Hepatocyte (in vitro differentiated cells): ENCODE measurements around the gene MYH11. TPM values are rescaled to one million over a fixed set of nuclear protein-coding genes. Genes with fewer than 3 reads are reported as not detected.

Experiments used
- DNase-seq: peaks from one replicate; pipeline ENCODE4 v3.0.0-alpha.2; 2016; ENCODE audit warnings: low spot score
- H2AFZ ChIP-seq: fragments of 200-600 bp; sonication (generic); 2 replicates; pipeline ENCODE4 v1.6.0; 2016; ENCODE audit warnings: antibody characterized with exemption, mild to moderate bottlenecking
- H3K27ac ChIP-seq: fragments of 200-600 bp; sonication (generic); 2 replicates; pipeline ENCODE4 v1.5.1; 2016; ENCODE audit warnings: mild to moderate bottlenecking
- H3K27me3 ChIP-seq: fragments of 200-600 bp; sonication (generic); 2 replicates; pipeline ENCODE4 v1.6.1; 2016
- H3K36me3 ChIP-seq: fragments of 200-600 bp; sonication (generic); replicated peaks from 2 replicates; pipeline ENCODE4 v1.5.1; 2016; ENCODE audit warnings: low read depth; ENCODE audit not compliant: insufficient read depth
- H3K4me1 ChIP-seq: fragments of 200-600 bp; sonication (generic); 2 replicates; pipeline ENCODE4 v1.5.1; 2016; ENCODE audit warnings: mild to moderate bottlenecking, moderate library complexity; ENCODE audit not compliant: insufficient read depth
- H3K4me2 ChIP-seq: fragments of 200-600 bp; sonication (generic); 2 replicates; pipeline ENCODE4 v1.6.0; 2016
- H3K4me3 ChIP-seq: fragments of 200-600 bp; sonication (generic); 2 replicates; pipeline ENCODE4 v1.5.1; 2016; ENCODE audit warnings: mild to moderate bottlenecking
- H3K79me2 ChIP-seq: fragments of 200-600 bp; sonication (generic); 2 replicates; pipeline ENCODE4 v1.6.0; 2017; ENCODE audit warnings: mild to moderate bottlenecking
- H3K9me2 ChIP-seq: fragments of 200-600 bp; sonication (generic); replicated peaks from 2 replicates; pipeline ENCODE4 v1.6.0; 2017; ENCODE audit warnings: mild to moderate bottlenecking; ENCODE audit not compliant: insufficient read depth
- H3K9me3 ChIP-seq: fragments of 200-600 bp; sonication (generic); 2 replicates; pipeline ENCODE4 v1.5.1; 2016; ENCODE audit warnings: low read depth, mild to moderate bottlenecking
- H4K20me1 ChIP-seq: fragments of 200-600 bp; sonication (generic); 2 replicates; pipeline ENCODE4 v1.6.0; 2016; ENCODE audit warnings: mild to moderate bottlenecking; ENCODE audit not compliant: insufficient read depth, poor library complexity, severe bottlenecking
- CTCF ChIP-seq: fragments of 200-600 bp; sonication (generic); IDR thresholded peaks from 2 replicates; pipeline ENCODE4 v1.5.1; 2016; ENCODE audit warnings: antibody characterized with exemption, mild to moderate bottlenecking; ENCODE audit not compliant: poor library complexity
- EZH2 ChIP-seq: fragments of 200-600 bp; sonication (generic); IDR thresholded peaks from 2 replicates; pipeline ENCODE4 v1.6.1; 2016; ENCODE audit warnings: antibody characterized with exemption, mild to moderate bottlenecking, borderline replicate concordance
- EZH2phosphoT487 ChIP-seq: fragments of 200-600 bp; sonication (generic); IDR thresholded peaks from one replicate; pipeline ENCODE4 v1.6.1; 2018; ENCODE audit warnings: antibody characterized with exemption, mild to moderate bottlenecking, low read depth, moderate library complexity; ENCODE audit not compliant: unreplicated experiment, severe bottlenecking
- WGBS: methylation state at CpG from one replicate; pipeline ENCODE4 v1.1.6; 2016; ENCODE audit warnings: low lambda C conversion rate; ENCODE audit errors: missing lambda C conversion rate; 5-methylcytosine and 5-hydroxymethylcytosine counted together
- polyA plus RNA-seq: library from polyadenylated mRNA; unstranded; fragments of >200 nt; fragmentation: Nextera tagmentation; extraction: Ambion mirVana; gene quantifications from 2 replicates; pipeline ENCODE4 v1.2.1, GENCODE V29; 2016
- total RNA-seq: library from RNA; depleted of rRNA; stranded (reverse); fragments of >200 nt; gene quantifications from 2 replicates; pipeline ENCODE4 v1.2.3, GENCODE V29; 2014

Gene MYH11
- total and polyA plus RNA-seq, 2 experiments from 2014 or later, result 0.59 to 5.9 TPM

- WGBS, result 93% methylated on average over 3 of the region's 3 CpGs
- H2AFZ ChIP-seq, result no peak overlapping the region
- no peaks in the 10 kb centered on the region for H4K20me1 ChIP-seq
- H3K27me3 ChIP-seq, result peaks cover under 1% of the 10 kb centered on the region
- H3K27ac ChIP-seq, result no peak overlapping the region
- no peak overlapping the region for H3K4me3 ChIP-seq
- DNase-seq, result no peak
- no peak overlapping the region for H3K4me2 ChIP-seq
- TF ChIP-seq EZH2, result no peak
- no peak for TF ChIP-seq EZH2phosphoT487
- TF ChIP-seq CTCF, result no peak
- no peaks in the 10 kb centered on the region for H3K9me3 ChIP-seq
- no peaks in the 10 kb centered on the region for H3K9me2 ChIP-seq
- H3K4me1 ChIP-seq, result no peaks in the 10 kb centered on the region
- no peaks in the 10 kb centered on the region for H3K79me2 ChIP-seq
- no peaks in the 10 kb centered on the region for H3K36me3 ChIP-seq
Observed at GRCh38 chr16:15781650-15782049, 75.2 kb downstream of the MYH11 start.

GRCh38 chr16:15780805-15781204 is 76.0 kb downstream of the MYH11 start:
- TF ChIP-seq EZH2 (no peak), EZH2phosphoT487 (no peak)
- no peaks in the 10 kb centered on the region for H3K36me3 ChIP-seq
- H3K4me2 ChIP-seq, result no peak overlapping the region
- H3K4me3 ChIP-seq, result no peak overlapping the region
- H3K4me1 ChIP-seq, result no peaks in the 10 kb centered on the region
- peaks cover 5% of the 10 kb centered on the region for H3K27me3 ChIP-seq
- H3K79me2 ChIP-seq, result no peaks in the 10 kb centered on the region
- H3K9me2 ChIP-seq, result no peaks in the 10 kb centered on the region
- no peak overlapping the region for H3K27ac ChIP-seq
- H2AFZ ChIP-seq, result no peak overlapping the region
- no peaks in the 10 kb centered on the region for H4K20me1 ChIP-seq
- no peaks in the 10 kb centered on the region for H3K9me3 ChIP-seq
- DNase-seq, result no peak
- 93% methylated on average over 7 of the region's 7 CpGs for WGBS

- TF ChIP-seq EZH2, result no peak
- TF ChIP-seq CTCF, result no peak
- TF ChIP-seq EZH2phosphoT487, result no peak
- Histone ChIP-seq H3K36me3 (no peaks in the 10 kb centered on the region), H3K4me1 (no peaks in the 10 kb centered on the region), H3K4me2 (no peak overlapping the region), H4K20me1 (no peaks in the 10 kb centered on the region), H2AFZ (no peak overlapping the region), H3K4me3 (no peak overlapping the region), H3K9me2 (no peaks in the 10 kb centered on the region), H3K27ac (no peak overlapping the region), H3K27me3 (peaks cover 5% of the 10 kb centered on the region), H3K79me2 (no peaks in the 10 kb centered on the region), H3K9me3 (no peaks in the 10 kb centered on the region)
- no peak for DNase-seq
- WGBS, result 89% methylated on average over 8 of the region's 8 CpGs
Observed at GRCh38 chr16:15779664-15780351, 77.0 kb downstream of the MYH11 start.

GRCh38 chr16:15778999-15779614 is 77.7 kb downstream of the MYH11 start:
- no peak for DNase-seq
- Histone ChIP-seq H3K4me1 (no peaks in the 10 kb centered on the region), H3K4me2 (no peak overlapping the region), H3K27ac (no peak overlapping the region), H3K79me2 (no peaks in the 10 kb centered on the region), H3K4me3 (no peak overlapping the region), H3K9me2 (no peaks in the 10 kb centered on the region), H3K9me3 (no peaks in the 10 kb centered on the region), H4K20me1 (no peaks in the 10 kb centered on the region), H3K27me3 (peaks cover 5% of the 10 kb centered on the region), H3K36me3 (no peaks in the 10 kb centered on the region), H2AFZ (no peak overlapping the region)
- TF ChIP-seq EZH2, result no peak
- no peak for TF ChIP-seq EZH2phosphoT487
- no peak for TF ChIP-seq CTCF
- WGBS, result 82% methylated on average over 6 of the region's 6 CpGs
